Thyroid gland (tissue), 4 donors: ENCODE measurements around the gene WHRN. TPM values are rescaled to one million over a fixed set of nuclear protein-coding genes. Genes with fewer than 3 reads are reported as not detected.

Source experiments
- DNase-seq, 2 donors: peaks; one replicate each; pipeline ENCODE4 v3.0.0-alpha.2; 2019
- H3K27ac ChIP-seq, 3 donors: fragments of 200-600 bp; sonication (generic); 1 replicate in 2 of 3; 2 replicates in 1 of 3; pipeline ENCODE4 v1.5.1; 2016 to 2019; ENCODE audit warnings: mild to moderate bottlenecking in 1 of 3, moderate library complexity in 1 of 3
- H3K27me3 ChIP-seq: fragments of 200-600 bp; sonication (generic); one replicate; pipeline ENCODE4 v1.5.1; 2019
- H3K36me3 ChIP-seq, 2 donors: fragments of 200-600 bp; sonication (generic); one replicate each; pipeline ENCODE4 v1.5.1; 2016 to 2019
- H3K4me1 ChIP-seq, 2 donors: fragments of 200-600 bp; sonication (generic); one replicate each; pipeline ENCODE4 v1.5.1; 2017 to 2019
- H3K4me3 ChIP-seq, 3 donors: fragments of 200-600 bp; sonication (generic); replicated peaks in 1 of 3; 1 replicate in 2 of 3; 2 replicates in 1 of 3; pipeline ENCODE4 v1.5.1; 2016; ENCODE audit warnings: mild to moderate bottlenecking in 1 of 3
- H3K9me3 ChIP-seq: fragments of 200-600 bp; sonication (generic); one replicate; pipeline ENCODE4 v1.5.1; 2017
- POLR2A ChIP-seq, 2 donors: fragments of 450-650 bp; IDR thresholded peaks; one replicate each; pipeline ENCODE4 v1.6.1; 2017; ENCODE audit warnings: antibody characterized with exemption in 2 of 2, mild to moderate bottlenecking in 2 of 2, moderate library complexity in 1 of 2
- WGBS, 2 donors: methylation state at CpG; one replicate each; pipeline ENCODE4 v1.1.5; 2017; 5-methylcytosine and 5-hydroxymethylcytosine counted together
- intact Hi-C: fragments of 100-400 bp; cut with DNase I; formaldehyde crosslinking; loops from one replicate; pipeline ENCODE4 v1.15.1; 2023
- total RNA-seq, 4 donors: library from RNA; depleted of rRNA; stranded (reverse); fragments of >200 nt; gene quantifications; one replicate each; pipeline ENCODE4 v1.2.3, GENCODE V29; 2016
- TF ChIP-seq, protein P1 (sequence below), 6 experiments: fragments of 200-600 bp in 3 of 6; fragments of 450-650 bp in 3 of 6; sonication (generic) in 3 of 6; IDR thresholded peaks; one replicate each; pipeline ENCODE4 v1.5.1; 2016 to 2019; ENCODE audit warnings: antibody characterized with exemption in 6 of 6, mild to moderate bottlenecking in 2 of 6, inconsistent platforms in 1 of 6, moderate library complexity in 1 of 6

The WHRN gene
- total RNA-seq, 4 donors from 2014 or later = 7.4 to 13.0 (median 10.9) TPM

DNA sequence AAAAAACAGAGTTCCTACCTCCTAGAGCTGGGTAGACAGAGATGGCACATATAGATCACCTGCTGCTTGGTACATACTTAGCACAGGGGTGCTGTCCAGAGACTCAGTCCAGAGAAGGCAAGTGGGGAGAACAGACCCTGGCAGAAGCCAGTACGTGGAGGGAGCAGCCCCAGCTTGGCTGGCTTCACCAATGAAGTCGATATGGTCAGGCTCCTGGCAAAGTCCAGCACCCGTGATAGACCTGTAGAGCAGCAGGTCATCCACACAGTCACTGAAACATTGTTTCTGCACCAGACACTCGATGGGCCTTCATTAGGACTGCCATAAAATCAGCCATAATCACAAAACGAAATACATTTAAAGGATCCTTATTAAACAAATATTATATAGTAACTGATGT lies 45.8 kb downstream of the WHRN start:
- 66 to 74% methylated on average over 5 of the region's 5 CpGs for WGBS, 2 donors
- intact Hi-C loops = no loop called here
- H3K4me3 ChIP-seq = no peak overlapping the region
- no peaks in the 10 kb centered on the region for H3K4me1 ChIP-seq
- TF ChIP-seq POLR2A (IDR thresholded peaks at IDR 0.05) = no peak
- TF ChIP-seq, protein P1, sequence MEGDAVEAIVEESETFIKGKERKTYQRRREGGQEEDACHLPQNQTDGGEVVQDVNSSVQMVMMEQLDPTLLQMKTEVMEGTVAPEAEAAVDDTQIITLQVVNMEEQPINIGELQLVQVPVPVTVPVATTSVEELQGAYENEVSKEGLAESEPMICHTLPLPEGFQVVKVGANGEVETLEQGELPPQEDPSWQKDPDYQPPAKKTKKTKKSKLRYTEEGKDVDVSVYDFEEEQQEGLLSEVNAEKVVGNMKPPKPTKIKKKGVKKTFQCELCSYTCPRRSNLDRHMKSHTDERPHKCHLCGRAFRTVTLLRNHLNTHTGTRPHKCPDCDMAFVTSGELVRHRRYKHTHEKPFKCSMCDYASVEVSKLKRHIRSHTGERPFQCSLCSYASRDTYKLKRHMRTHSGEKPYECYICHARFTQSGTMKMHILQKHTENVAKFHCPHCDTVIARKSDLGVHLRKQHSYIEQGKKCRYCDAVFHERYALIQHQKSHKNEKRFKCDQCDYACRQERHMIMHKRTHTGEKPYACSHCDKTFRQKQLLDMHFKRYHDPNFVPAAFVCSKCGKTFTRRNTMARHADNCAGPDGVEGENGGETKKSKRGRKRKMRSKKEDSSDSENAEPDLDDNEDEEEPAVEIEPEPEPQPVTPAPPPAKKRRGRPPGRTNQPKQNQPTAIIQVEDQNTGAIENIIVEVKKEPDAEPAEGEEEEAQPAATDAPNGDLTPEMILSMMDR (IDR thresholded peaks at IDR 0.05) = no peak
- H3K36me3 ChIP-seq = no peaks in the 10 kb centered on the region
- no peak for DNase-seq
- H3K27me3 ChIP-seq = no peaks in the 10 kb centered on the region
- no peak overlapping the region for H3K27ac ChIP-seq
- H3K9me3 ChIP-seq = no peaks in the 10 kb centered on the region

DNA sequence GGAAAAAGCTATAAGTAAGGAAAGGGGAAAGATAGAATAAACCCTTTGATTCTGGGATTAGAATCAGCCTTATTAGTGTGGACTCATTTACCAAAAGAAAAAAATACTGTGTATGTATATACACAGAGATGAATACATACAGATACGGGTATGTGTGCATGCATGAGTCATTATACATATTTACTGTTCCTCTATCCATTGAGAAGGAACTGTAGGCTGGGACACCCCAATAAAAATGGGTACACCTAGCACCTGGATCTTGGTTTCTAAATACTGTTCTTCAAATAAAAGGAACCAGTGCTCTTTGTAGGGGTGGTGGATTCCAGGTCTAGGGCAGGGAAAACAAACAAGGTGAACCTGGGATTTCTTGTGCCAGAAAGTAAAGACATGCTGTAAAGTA lies 48.3 kb downstream of the WHRN start:
- 86 to 89% methylated on average over 1 of the region's 1 CpG for WGBS, 2 donors
- H3K36me3 ChIP-seq = no peaks in the 10 kb centered on the region
- no peaks in the 10 kb centered on the region for H3K27me3 ChIP-seq
- H3K4me1 ChIP-seq = no peaks in the 10 kb centered on the region
- no peaks in the 10 kb centered on the region for H3K9me3 ChIP-seq
- no peak for DNase-seq
- no peak for TF ChIP-seq POLR2A (IDR thresholded peaks at IDR 0.05)
- TF ChIP-seq, protein P1 (IDR thresholded peaks at IDR 0.05) = no peak
- H3K27ac ChIP-seq = no peak overlapping the region
- H3K4me3 ChIP-seq = no peak overlapping the region
- intact Hi-C loops = no loop called here

DNA sequence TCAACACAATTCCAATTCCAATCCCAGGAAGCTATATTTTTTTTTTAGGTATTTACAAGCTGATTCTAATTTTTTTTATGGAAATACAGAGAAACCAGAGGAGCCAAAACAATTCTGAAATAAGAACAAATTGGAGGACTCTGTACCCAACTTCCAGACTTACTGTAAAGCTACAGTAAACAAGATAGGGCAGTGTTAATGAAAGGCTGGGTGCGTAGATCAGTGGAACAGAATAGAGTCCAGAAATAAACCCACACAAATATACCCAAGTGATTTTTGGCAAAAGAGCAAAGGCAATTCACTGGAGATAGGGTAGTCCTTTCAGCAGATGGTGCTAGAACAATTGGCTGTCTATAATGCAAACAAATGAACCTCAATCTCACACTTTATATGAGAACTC lies 50.6 kb downstream of the WHRN start:
- TF ChIP-seq, protein P1 (IDR thresholded peaks at IDR 0.05) = no peak
- TF ChIP-seq POLR2A (IDR thresholded peaks at IDR 0.05) = no peak
- 0% methylated on average over 1 of the region's 1 CpG for WGBS, 2 donors
- Histone ChIP-seq H3K36me3 (no peaks in the 10 kb centered on the region), H3K27me3 (no peaks in the 10 kb centered on the region), H3K4me3 (no peak overlapping the region), H3K9me3 (no peaks in the 10 kb centered on the region), H3K4me1 (no peaks in the 10 kb centered on the region), H3K27ac (no peak overlapping the region)
- intact Hi-C loops = no loop called here
- no peak for DNase-seq

DNA sequence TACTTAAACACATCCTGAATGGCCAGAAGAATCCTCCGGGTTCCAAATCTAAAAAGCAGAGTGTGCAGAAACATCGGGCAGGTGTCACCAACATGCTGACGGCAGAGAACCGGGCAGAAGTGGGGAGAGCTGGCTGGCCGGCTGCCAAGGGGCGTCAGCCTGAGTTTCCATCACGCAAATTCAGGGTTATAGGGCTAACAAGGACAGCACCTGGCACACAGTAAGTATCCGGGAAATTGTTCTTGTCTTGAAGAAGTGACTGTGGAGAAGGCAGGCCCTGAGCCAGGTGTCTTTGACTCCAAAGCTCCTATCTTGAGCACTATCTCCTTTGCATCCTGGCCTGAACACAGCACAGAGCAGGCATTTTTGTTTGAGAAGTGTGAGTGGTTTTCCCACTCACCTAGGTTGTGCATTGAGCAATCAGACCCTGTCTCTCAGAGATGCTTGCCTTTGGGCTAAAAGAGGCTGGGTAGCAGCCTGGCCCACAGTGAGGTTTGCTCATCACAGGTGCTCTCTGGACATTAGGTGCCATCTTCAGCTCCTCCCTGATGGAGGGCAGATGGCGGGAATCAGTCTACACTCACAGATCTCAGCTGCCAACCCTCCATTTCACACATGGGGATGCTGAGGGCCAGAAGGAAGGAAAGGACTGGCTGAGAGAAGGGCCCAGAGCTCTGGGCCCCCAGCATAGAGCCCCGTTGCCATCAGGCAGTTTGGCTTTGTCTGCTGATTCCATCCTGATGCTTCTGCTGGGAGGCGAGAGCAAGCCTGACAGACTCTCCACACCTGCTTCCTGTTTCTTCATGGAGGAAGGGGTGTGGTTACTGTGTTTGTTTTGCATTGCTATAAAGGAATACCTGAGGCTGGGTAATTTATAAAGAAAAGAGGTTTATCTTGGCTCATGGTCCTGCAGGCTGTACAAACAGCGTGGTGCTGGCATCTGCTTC lies 52.8 kb downstream of the WHRN start:
- TF ChIP-seq, protein P1 (IDR thresholded peaks at IDR 0.05) = no peak
- TF ChIP-seq POLR2A (IDR thresholded peaks at IDR 0.05) = no peak
- Histone ChIP-seq H3K27me3 (no peaks in the 10 kb centered on the region), H3K4me1 (no peaks in the 10 kb centered on the region), H3K36me3 (no peaks in the 10 kb centered on the region), H3K27ac (no peak overlapping the region), H3K4me3 (no peak overlapping the region), H3K9me3 (no peaks in the 10 kb centered on the region)
- no peak for DNase-seq
- 59 to 60% methylated on average over 11 to 12 of the region's 12 CpGs for WGBS, 2 donors
- intact Hi-C loops = no loop called here

DNA sequence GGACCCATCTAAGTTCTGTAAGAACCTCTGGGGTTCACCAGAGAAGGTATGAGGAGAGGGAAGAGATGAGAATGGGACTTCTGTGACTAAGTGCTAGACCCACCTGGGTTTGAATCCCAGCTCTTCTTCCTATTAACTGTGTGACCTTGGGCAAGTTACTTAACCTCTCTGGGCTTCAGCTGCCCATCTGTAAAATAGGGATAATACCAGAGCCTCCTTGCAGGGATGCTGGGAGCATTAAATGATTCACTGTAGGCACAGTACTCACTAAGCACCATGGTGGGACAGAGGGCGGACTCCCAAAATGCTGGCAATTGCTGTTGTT lies 53.6 kb downstream of the WHRN start:
- Histone ChIP-seq H3K9me3 (no peaks in the 10 kb centered on the region), H3K36me3 (no peaks in the 10 kb centered on the region), H3K4me3 (no peak overlapping the region), H3K27ac (no peak overlapping the region), H3K27me3 (no peaks in the 10 kb centered on the region), H3K4me1 (no peaks in the 10 kb centered on the region)
- DNase-seq = no peak
- WGBS, 2 donors = 92 to 100% methylated on average over 1 of the region's 1 CpG
- TF ChIP-seq, protein P1 (IDR thresholded peaks at IDR 0.05) = no peak
- TF ChIP-seq POLR2A (IDR thresholded peaks at IDR 0.05) = no peak
- intact Hi-C loops = no loop called here
